ENCODE data around the gene UXT.

The UXT gene

DNA sequence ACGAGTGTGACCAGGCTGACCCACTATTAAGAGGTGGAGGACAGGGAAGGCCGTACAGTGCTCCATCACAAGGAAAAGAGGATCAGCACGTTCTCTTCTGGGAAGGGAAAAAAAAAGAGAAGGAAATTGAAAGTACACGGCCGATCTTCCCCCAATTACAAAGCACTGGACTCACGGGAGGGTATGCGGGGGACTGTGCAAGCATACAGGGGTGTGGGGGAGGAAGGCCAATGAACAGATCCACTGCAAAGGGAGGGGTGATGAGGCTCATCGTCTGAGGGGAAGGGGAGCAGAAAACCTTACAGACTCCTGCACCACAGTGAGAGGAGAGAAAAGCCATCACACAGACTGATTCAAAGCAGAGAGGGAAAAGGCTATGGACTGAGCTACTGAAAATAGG lies 9.7 kb downstream of the UXT start:
- no peak for DNase-seq

DNA sequence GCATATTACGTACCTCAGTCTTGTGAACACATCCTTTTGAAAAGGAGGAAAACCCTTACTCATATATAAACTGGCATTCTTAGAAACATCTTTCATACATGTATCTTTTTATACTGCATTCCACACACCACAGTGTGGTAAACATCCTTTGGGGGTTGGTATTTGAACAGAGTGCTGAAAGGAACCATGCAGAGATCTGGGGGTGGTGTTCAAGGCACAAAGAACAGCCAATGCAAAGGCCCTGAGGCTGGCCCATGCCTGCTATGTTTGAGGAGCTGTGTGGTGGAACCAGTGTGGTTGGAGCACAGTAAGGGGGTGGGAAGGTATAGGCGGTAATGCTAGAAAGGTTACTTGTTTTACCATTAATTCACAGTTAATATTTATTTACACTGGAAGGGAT lies 10.6 kb downstream of the UXT start:
- DNase-seq = no peak

DNA sequence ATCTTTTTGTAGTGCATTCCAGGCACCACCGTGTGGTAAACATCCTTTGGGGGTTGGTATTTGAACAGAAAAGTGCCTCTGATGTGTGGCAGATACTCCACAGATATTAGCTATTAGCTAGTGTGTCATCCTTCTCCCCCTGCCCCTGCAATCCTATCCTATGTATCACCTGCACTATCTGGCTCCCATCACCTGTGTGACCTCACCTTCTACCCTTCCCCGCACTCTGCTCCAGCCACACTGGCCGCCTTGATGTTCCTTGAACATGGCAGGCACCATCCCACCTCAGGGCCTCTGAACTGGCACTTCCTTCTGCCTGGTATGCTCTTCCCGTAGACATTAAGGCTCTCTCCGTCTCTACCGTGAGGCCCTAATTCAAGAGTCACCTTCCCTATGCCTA lies 12.3 kb downstream of the UXT start:
- no peak for DNase-seq

DNA sequence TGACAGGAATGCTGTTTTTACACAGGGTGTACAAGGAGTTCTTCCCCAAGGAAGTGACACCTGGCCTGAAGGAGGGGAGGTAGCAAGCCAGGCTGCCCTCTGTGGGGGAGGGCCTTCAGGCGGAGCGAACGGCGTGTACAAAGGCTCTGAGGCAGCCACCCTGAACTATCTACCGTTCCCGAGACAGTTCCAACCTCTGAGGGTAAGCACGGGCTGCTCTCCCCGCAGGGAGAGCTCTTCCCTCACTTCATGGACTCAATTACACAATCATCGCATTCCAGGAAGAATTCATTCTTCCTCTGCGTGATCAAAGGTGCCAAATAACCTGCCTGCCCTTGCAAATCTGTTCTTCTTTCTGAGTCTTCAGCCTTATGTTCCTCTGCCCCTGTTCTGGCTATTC lies 13.4 kb downstream of the UXT start:
- no peak for DNase-seq

DNA sequence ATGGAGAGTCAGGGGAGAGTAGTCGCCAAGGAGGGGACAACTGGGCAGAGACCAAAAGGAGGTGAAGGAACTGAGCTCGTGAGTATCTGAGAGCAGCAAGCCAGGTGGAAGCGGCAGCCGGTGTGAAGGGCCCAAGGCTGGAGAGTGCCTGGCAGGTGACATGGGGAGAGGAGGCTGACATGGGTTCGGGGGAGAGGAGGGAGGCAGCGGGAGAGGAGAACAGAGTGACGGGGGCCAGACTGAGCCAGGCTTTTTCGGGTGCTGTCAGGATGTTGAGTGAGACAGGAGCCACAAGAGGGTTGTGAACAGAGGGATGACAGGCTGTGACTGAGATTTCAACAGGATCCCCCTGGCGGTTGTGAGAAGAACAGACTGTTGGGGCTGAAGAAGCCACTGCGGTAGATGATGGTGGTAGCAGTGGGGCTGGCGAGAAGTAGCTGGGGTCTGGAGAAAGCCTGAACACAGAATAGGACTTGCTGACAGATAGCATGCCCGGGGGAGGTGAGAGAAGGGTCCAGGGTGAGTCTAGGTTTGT lies 14.4 kb downstream of the UXT start:
- DNase-seq = peak; percentile 27

DNA sequence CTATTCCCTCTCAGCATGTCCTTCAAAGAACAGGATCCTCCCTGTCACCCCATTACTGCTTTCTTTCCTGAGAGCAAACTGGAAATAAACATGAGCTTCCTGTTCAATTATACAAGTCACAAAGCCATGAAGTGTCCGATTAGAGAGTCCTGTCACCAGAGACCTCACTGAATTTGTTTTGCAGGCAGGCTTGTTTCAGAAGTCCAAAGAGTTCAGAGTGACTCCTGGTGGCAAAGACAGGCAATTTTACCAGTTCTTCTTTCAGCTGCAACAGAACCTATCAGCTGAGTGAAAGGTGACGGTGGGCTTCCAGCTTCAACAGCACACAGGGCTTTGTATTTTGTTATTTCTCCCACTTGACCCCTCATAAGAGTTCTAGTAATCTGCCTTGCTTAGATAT lies 15.1 kb downstream of the UXT start:
- DNase-seq = no peak

DNA sequence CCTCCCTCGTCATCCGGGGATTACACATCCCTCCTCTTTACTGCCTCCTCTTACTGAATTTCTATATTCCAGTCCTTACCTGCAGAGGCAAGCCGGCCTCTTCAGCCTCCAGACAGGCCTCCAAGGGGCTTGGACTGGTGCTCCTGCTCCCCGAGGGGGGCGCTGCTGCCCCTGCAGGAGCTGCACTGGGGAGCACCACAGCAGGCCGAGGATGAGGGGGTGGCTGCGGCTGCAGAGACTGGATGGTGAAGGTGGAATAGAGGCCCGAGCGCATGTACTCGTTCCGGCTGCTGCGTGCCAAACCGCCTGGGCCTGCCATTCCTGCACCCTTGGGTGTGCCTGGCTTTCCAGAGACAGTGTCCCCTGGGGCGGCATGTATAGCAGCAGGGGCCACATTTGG lies 20.2 kb downstream of the UXT start:
- no peak for DNase-seq

DNA sequence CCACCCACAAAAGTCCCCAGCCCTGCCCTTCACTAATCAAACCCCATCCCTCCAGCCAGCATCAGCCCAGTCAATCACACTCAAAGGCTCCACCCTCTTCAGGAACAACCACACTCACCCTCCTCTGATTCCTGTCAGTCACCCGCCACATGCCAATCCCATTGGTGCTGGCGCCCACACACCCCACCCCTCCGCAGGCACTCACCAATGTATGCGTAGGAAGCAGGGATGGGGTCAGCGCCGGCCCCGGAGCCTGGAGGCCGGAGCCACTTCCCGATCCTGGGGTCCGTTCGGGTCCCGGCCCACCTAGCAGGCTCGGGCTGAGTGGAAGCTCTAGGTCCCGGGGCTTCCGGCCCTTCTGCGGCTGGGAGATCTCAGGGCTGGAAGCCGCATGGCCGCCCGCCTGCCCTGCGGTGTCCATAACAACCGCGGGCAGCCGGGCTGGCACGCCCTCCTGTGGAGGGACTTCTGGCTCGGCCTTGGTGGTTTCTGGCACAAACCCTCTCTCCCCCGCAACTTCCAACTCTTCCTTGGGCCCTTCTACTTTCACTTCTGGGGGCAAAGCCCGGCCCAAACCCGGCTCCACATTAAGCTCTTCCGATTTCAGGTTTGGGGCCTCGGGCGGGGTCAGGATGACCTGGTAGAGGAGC lies 21.3 kb downstream of the UXT start:
- no peak for DNase-seq

DNA sequence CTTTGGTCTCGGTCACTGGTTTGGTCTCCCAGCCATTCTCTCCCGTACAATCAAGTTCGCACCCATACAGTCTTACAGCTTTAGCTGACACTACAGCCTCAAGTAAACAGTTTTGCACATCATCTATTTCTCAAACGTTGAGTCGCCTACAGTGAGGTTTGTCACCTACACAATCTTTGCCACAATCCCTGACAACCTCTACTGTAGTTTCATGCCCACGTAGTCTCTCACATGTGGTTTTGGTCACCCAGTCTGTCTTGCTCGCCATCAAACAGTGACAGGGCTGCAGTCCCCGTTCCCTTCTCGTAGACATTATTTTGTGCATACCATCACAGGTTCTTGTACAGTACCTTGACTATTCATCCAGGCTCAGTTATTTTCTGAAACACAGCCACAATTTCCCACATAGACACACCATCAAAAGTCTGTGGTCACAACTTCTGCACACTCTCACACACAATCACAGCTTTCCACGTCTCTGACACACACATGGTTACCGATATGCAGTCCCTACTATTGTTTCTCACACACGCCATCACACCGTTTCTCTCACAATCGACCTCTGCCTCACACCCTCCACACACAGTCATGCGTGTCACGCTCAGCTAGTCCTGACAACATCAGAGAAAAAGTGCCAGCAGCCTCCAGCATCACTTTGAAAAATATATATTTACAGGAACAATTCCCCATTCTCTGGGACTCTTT lies 24.0 kb downstream of the UXT start:
- DNase-seq = no peak

DNA sequence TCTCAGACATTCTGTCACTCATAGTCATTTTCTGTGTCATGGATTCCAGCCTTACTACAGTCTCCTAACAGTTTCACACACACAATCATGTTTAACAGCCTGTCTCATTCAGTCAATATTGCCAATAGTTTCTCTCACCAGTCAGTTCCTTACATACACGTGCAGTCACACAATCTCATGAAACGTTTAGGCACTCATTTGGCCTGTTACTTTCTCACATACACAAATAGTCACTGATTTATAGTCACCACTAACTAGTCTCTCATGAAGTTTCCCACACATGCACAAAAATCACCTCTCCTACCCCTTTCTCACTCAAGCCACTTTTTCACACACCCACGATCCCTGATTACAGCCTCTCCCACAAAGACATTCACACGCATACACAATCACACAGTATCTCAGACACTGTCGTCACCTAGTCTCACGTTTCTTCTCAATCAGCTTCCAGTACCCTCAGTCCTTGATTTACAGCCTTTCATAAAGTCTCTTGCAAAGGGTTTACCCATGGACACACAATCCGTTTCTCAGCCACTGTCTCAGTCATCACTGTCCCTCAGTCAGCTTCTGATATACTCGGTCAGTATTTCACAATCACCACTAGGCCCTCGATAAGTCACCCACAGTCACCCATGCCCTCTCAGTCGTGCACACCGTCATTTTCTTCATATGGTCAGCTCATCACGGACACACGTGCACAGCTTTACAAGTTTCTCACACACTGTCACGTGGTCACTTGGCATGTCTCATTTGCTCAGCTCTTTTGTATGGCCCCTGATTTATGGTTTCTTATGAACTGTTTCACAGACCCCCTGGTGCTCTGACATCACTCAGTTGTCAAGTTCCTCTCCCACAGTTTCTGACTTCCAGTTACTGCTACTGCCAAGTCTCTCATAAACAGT lies 25.0 kb downstream of the UXT start:
- no peak for DNase-seq

DNA sequence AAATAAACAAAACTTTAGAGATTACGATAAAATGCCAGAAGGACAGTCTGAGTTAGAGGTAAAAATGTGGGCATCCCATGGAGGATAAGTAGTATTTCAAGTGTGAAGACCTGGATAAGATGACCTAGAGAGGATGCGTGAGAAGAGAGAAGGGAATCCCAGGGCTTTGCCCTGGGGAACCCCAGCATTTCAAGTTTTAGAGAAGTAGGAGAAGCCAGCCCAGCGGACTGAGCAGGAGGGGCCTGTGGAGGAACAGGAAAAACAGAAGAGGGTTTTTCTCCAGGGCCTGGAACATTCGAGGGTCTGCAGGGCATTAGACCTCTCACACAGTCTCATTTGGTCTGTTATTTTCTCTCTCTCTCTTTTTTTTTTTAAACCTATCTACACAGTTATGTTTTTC lies 26.3 kb downstream of the UXT start:
- no peak for DNase-seq

DNA sequence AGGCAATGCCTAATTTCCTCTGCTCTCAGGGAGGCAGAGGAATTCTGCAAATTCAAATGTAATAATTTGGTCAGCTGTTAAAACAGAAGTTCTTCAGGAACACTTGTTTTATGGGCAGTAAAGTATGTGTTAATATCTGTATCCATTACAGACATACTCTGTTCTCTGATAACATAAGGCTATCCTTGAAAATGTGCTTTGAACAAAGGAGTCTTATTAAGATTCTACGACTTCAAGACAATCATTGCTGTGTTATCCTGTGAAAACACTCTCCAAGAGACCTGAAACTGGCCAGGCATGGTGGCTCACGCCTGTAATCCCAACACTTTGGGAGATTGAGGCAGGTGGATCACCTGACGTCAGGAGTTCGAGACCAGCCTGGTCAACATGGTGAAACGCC lies 27.3 kb downstream of the UXT start:
- no peak for DNase-seq

DNA sequence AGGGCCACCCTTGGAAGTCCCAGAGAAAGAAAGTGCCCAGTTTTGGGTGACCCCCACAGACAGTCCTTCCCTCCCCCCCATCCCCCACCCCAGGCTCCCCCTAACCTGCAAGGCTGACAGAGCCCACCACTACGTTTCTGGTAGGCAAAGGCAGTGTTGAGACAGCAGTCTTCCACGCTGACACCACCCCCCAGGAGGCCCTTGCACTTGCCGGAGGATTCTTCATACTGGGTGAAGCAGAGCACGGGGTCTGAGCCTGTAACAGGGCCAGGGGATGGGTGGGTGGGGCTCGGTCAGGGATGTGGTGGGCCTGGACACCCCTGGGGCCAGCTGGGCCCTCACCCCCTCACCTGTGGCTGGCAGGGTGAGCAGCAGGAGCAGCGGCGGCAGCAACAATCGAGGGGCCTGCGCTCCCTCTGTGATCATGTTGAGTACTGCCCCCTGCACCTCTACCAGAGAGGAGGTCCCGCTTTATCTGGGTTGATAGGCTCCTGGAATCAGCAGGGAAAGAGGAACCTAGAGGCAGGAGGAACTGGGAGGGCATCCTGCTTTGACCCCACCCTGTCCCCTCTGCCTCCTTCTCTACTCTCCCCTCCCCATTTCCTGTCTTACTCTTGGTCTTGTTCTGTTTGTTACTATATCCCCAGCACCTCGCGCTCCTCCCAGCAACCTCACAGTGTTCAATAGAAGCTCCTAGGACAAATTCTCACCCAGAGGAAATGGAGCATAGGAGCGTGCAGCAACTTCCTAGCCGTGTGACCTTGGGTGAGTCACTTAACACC lies 29.4 kb downstream of the UXT start, which contains the start of gene CFP:
Gene CFP (minus strand): TSS at position 512 of the 782 bp plus-strand sequence. CDS start 86 bp downstream, at position 426.
- no peak for DNase-seq

DNA sequence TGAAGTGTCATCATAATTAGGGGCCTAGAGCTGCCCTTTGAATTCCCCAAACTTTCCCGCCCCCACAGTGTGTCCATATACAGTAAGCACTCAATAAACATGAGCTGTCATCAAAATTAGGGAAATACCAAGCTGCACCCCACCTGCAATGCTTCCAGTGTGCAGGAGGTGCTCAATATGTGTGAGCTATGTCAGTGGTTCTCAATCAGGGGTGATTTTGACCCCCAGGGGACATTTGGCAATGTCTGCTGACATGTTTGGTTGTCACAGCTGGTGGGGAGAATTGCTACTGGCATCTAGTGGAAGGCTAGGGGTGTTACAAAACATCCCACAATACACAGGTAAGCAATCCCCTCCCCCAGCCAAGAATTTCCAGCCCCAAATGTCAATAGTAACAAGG lies 30.0 kb downstream of the UXT start:
- no peak for DNase-seq

DNA sequence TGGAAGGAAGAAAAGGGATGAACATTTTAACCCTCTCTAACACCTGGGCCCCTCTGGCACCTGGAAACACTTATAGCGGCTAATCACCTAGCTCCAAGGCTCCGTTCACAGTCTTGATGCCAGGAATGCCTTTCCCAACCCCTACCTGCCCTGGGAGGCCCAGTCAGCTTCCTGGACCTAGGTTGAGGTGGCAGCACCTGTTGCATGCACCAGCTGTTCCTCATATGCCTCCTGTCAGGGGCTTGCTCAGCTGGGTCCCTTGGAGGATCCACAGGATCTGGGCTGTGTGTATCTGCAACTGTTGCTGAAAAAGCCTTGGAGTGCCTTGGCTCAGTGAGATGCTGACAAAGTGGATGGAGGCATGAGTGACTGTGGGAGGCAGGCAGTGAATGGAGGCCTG lies 33.6 kb downstream of the UXT start:
- DNase-seq = no peak

DNA sequence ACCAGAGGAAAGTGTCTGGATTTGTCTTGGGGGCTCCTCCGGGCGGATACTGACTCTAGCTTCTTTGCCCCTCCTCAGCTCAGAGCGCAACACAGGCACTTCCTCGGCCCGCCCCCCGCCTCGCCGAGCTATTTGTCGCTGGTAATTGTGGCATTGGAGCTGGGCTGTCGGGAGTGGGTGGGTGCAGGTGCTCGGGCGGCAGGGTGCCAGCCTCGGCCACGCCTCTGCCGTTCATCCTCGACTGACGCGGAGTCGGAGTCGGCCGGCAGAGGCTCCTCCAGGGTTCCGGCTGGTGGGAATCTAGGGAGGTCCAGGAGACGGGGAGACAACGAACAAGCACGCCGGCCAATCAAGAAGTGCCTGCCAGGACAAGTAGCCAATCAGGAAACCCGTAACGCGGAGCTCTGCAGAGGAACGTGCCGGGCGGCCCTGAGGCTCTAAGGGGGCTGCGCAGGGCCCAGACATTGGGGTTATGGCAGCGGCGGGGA lies 35.4 kb downstream of the UXT start:
- DNase-seq = peak; percentile 77

DNA sequence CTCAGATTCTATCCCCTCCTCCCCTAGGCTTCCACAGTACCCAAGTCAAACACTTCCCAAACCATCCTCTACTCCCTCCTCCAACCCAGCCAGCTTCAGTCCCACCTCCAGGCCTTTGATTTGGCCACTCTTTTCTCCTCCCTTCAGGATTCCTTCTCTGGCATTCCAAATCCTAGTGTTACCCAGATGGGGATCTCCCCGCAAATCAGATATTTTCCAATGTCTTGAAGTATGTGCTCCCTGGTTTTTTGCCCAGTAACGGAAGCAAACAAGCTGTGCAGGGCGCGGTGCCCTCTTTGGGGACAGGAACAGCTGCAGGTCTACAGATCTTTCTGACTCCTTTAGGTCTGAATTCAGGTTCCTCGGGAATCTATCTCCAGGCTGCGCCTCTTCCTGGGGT lies 37.1 kb downstream of the UXT start:
- no peak for DNase-seq

DNA sequence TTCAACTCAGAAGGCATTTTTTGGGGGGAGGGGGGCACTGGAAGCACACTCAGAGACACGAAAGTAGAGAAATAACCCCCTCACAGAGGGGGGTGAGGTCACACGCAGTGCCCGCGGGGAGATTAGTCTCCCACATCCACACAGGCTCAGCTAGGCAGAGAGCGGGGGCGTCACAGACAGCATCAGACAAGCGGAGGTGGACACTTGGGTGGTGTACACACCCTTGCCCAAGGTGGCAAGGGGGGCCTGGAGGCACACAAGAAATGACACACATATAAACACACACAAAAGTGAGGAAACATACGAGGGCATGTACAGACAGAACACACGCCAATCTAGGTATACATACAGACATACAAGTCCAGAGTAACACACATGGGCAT lies 38.7 kb downstream of the UXT start:
- no peak for DNase-seq

DNA sequence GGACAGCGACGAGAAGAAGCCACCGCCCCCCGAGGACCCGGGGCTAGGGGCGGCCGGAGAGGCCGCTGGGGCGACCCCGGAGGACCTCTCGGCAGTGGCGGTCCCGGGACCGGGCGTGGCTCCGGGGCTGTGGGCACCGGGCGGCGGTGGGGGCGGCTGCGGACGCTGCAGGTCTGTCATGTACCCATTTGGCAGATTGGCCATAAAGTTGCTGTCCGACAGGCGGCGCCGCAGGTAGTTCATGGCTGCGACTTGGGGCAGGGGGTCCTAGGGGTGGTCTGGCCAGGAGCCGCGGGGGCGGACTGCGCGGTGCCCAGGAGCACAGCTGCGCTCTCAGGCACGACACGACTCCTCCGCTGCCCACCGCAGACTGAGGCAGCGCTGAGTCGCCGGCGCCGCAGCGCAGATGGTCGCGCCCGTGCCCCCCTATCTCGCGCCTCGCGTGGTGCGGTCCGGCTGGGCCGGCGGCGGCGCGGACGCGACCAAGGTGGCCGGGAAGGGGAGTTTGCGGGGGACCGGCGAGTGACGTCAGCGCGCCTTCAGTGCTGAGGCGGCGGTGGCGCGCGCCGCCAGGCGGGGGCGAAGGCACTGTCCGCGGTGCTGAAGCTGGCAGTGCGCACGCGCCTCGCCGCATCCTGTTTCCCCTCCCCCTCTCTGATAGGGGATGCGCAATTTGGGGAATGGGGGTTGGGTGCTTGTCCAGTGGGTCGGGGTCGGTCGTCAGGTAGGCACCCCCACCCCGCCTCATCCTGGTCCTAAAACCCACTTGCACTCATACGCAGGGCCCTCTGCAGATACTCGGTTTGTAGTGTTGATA lies 39.3 kb downstream of the UXT start, which contains the start of gene SYN1:
Gene SYN1 (minus strand): TSS at position 372 of the 817 bp plus-strand sequence. CDS start 129 bp downstream, at position 243.
- peak; percentile 78 for DNase-seq

DNA sequence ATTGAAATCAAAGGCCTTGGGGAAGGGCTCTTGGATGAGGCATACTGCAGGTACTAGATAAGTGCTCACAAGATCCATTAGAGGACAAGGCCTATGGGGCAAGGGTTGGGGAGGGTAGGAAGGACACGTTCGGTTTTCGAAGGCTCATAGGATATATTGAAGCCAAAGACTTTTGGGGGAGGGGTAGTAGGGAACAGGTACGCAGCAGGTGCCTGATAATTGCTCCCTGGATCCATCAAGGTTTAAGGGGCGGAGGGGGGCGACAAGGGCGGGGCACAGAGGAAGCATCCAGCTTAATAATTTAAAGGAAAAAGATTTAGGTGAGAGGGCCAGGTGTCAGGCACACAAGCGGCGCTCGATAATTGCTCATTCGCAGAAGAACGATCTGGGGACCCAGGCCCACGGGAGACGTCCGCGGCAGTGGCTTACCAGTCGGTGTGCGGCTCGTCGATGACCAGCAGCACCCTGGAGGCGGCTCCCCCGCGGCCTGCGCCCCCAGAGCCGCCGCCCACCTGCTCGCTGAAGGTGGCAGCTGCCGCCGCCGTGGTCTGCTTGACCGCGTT lies 40.0 kb downstream of the UXT start:
- no peak for DNase-seq

DNA sequence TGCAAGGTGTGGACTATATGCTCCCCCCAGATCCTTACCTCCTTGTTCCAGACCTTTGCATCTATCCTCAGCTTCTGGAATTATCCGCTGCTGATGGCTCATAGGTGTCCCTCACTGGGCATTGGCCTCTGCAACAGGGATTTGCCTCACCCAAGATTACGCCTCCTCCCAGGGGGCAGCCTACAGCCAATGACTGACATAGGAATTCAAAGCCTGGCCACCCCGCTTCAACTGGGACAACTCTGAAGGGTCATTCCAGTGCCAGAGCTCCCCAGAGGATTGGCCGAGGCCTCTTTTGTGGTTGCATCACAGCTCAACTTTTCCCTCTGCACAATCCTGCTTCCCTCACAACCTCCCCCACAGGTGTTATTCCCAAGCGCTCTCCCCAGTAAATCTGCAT lies 44.4 kb downstream of the UXT start:
- DNase-seq = no peak

Data from fibroblast of skin of abdomen (primary cell).